Inflammatory macrophage treated with lipopolysaccharide for 4 hours (primary cell): Measurements from ENCODE around the gene GUK1.
"Not testable (repeated sequence)": the region's sequence is repeated elsewhere in the genome, so short reads cannot be mapped to it uniquely, and the experiment has no call there.

ENCODE experiments used
- DNase-seq: peaks from one replicate; pipeline ENCODE4 v3.0.0-alpha.2; 2020

Gene GUK1

GRCh38 chr1:228178737-228179684, 38.9 kb downstream of the GUK1 start:
- DNase-seq = no peak

GRCh38 chr1:228180271-228180958, 40.3 kb downstream of the GUK1 start:
- DNase-seq = no peak

GRCh38 chr1:228180959-228181644, 41.0 kb downstream of the GUK1 start:
- DNase-seq = no peak

- no peak for DNase-seq
Measured at GRCh38 chr1:228181645-228182034, 41.6 kb downstream of the GUK1 start.

GRCh38 chr1:228182296-228183030, 42.4 kb downstream of the GUK1 start:
- DNase-seq = no peak

- no peak for DNase-seq
Measured at GRCh38 chr1:228184152-228184551, 44.1 kb downstream of the GUK1 start.

DNA sequence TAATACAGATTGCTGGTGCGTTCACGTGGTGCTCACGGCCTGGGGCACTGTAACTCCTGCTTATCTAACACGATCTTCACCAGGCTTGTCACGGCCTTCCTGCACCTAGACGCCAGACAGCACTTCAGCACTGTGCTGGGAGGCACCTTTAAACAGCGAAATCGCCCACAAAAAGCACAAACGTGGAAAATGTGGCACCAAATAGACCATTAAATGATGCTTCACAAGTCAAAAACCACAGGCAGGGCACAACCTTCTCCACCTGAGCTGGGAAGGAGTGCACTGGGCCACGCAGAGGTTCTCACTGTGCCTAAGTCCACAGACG, 45.5 kb downstream of the GUK1 start:
- DNase-seq = no peak

DNA sequence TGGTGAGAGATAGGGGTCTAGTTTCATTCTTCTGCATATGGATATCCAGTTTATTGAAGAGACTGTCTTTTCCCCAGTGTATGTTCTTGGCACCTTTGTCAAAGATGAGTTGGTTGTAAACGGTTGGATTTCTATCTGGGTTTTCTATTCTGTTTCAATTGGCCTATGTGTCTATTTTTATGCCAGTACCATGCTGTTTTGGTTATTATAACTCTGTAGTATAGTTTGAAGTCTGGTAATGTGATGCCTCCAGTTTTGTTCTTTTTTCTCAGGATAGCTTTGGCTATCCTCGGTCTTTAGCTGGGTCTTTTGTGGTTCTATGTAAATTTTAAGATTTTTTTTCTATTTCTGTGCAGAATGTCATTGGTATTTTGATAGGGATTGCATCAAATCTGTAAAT, 48.2 kb downstream of the GUK1 start:
- not testable (repeated sequence) for DNase-seq

DNA sequence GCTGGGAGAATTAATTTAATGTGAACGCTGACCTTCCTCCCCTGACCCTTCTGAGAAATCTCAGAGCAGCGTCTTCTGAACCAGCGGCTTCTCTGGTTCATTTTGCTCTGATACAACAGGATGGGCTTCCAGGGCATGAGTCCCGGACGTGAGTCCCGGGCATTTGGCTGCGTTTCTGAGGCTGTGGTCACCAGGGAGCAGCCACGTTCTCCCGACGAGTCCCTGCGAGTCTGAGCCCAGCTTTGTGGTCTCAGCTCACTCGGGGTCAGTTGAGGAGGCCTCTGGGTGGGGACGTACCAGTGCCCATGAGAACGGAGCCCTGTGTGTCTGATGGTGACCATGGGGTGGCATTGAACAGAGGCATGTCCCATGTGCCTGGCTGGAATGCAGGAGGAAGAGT, 50.1 kb downstream of the GUK1 start:
- DNase-seq = no peak

DNA sequence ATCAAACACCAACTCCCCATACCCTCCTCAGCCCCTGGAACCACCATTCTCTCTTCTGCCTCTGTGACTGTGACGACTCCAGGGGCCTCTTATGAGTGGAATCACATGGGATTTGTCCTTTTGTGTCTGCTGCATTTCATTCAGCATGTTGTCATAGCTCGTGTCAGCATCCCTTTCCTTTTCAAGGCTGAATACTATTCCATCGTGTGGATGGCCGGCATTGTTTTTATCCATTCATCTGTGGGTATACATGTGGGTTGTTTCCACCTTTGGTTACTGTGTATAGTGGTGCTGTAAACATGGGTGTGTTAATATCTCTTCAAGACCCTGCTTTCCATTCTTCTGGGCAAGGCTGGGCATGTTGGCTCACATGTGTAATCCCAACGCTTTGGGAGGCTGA, 50.7 kb downstream of the GUK1 start:
- no peak for DNase-seq

DNA sequence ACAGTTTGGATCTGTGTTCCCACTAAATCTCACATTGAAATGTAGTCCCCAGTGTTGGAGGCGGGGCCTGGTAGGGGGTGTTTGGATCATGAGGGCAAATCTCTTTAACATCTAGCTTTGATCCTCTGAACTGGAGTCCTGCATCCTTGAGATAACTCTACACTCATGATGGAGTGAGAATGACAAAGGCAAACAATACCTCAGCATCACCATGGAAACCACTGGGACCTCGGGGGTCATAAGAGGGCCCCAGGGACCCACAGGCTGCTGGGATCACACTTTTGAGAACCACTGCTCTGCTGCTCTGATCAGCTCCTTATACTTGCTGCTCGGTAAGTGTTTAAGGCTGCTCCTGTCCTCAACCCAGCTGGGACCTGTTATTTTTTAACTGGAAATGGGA, 54.4 kb downstream of the GUK1 start:
- DNase-seq = no peak

GRCh38 chr1:228194921-228195812, 55.1 kb downstream of the GUK1 start:
- DNase-seq = no peak

GRCh38 chr1:228197555-228198147, 57.6 kb downstream of the GUK1 start:
- DNase-seq = no peak
